Activated T-cell treated with anti-CD3 and anti-CD28 coated beads, Interleukin-2, amount 50 U/mL, for 48 hours (primary cell): Measurements from ENCODE around the gene C1orf226.

ENCODE experiments used
- DNase-seq, 2 experiments: peaks; one replicate each; pipeline ENCODE4 v3.0.0-alpha.2; 2020

The C1orf226 gene

GRCh38 chr1:162385702-162386101 lies 4.2 kb downstream of the C1orf226 start:
- DNase-seq = no peak

- no peak for DNase-seq
Observed at GRCh38 chr1:162386292-162387225, 5.0 kb downstream of the C1orf226 start.

- DNase-seq = no peak
Observed at GRCh38 chr1:162387226-162388082, 5.9 kb downstream of the C1orf226 start.

- DNase-seq = no peak
Observed at GRCh38 chr1:162388083-162388594, 6.6 kb downstream of the C1orf226 start.

GRCh38 chr1:162388615-162389014 lies 7.1 kb downstream of the C1orf226 start:
- no peak for DNase-seq

- no peak for DNase-seq
Observed at GRCh38 chr1:162389021-162389818, 7.7 kb downstream of the C1orf226 start.

GRCh38 chr1:162389971-162390370 lies 8.4 kb downstream of the C1orf226 start:
- no peak for DNase-seq

GRCh38 chr1:162390396-162391185 lies 9.1 kb downstream of the C1orf226 start:
- no peak for DNase-seq

GRCh38 chr1:162391790-162392563 lies 10.4 kb downstream of the C1orf226 start:
- no peak for DNase-seq

GRCh38 chr1:162396201-162396906 lies 14.8 kb downstream of the C1orf226 start:
- DNase-seq = no peak

- DNase-seq = no peak
Observed at GRCh38 chr1:162397039-162397448, 15.5 kb downstream of the C1orf226 start.

GRCh38 chr1:162397943-162398560 lies 16.5 kb downstream of the C1orf226 start:
- no peak for DNase-seq

- DNase-seq = no peak
Observed at GRCh38 chr1:162398999-162399580, 17.6 kb downstream of the C1orf226 start.

GRCh38 chr1:162400790-162401355 lies 19.3 kb downstream of the C1orf226 start:
- DNase-seq = no peak

GRCh38 chr1:162404550-162405160 lies 23.1 kb downstream of the C1orf226 start:
- no peak for DNase-seq

GRCh38 chr1:162405800-162406199 lies 24.3 kb downstream of the C1orf226 start:
- no peak for DNase-seq

GRCh38 chr1:162406811-162407210 lies 25.3 kb downstream of the C1orf226 start:
- no peak for DNase-seq

GRCh38 chr1:162407539-162407938 lies 26.0 kb downstream of the C1orf226 start:
- no peak for DNase-seq

- DNase-seq = no peak
Observed at GRCh38 chr1:162412002-162412401, 30.5 kb downstream of the C1orf226 start, which contains the start of gene SH2D1B. Gene SH2D1B, minus strand, starts transcription at chr1:162412136. Its CDS starts 120 bp downstream, at chr1:162412016.
